H1 (cell line): Measurements from ENCODE around the gene TUBGCP3.

Source experiments
- CEBPB ChIP-seq: IDR thresholded peaks from 2 replicates; pipeline ENCODE4 v1.6.1; 2012; ENCODE audit warnings: low read depth, low read length
- EZH2 ChIP-seq: fragments of 200-600 bp; sonication (generic); IDR thresholded peaks from 2 replicates; pipeline ENCODE4 v1.7.1; 2012; ENCODE audit warnings: low read depth, mild to moderate bottlenecking, moderate library complexity, low read length, inconsistent platforms; ENCODE audit not compliant: severe bottlenecking
- JUN ChIP-seq: IDR thresholded peaks from 2 replicates; pipeline ENCODE4 v1.6.1; 2011; ENCODE audit warnings: low read depth, mild to moderate bottlenecking, improper control_type of control experiment, low read length
- KDM1A ChIP-seq: fragments of 200-600, 300-600 bp; sonication (generic); IDR thresholded peaks from 2 replicates; pipeline ENCODE4 v1.7.1; 2016; ENCODE audit warnings: mild to moderate bottlenecking, low read length, borderline replicate concordance
- POLR2A ChIP-seq, 2 experiments: IDR thresholded peaks; 1 replicate in 1 of 2; 2 replicates in 1 of 2; pipeline ENCODE4 v1.6.1; 2011; ENCODE audit warnings: low read depth in 2 of 2, low read length in 2 of 2, mild to moderate bottlenecking in 2 of 2; ENCODE audit errors: control extremely low read depth in 1 of 2
- POLR2AphosphoS5 ChIP-seq: IDR thresholded peaks from 2 replicates; pipeline ENCODE4 v1.6.1; 2011; ENCODE audit warnings: low read depth, low read length
- SIRT6 ChIP-seq: IDR thresholded peaks from one replicate; pipeline ENCODE4 v1.7.1; 2012; ENCODE audit warnings: low read length, inconsistent platforms
- SIX5 ChIP-seq: IDR thresholded peaks from 2 replicates; pipeline ENCODE4 v1.6.1; 2011; ENCODE audit warnings: mild to moderate bottlenecking, low read depth, low read length
- TF ChIP-seq, protein P1 (sequence below), 3 experiments: IDR thresholded peaks; 1 replicate in 2 of 3; 2 replicates in 1 of 3; pipeline versions ENCODE4 v1.5.1 to v1.6.1; 2011; ENCODE audit warnings: low read length in 3 of 3, mild to moderate bottlenecking in 3 of 3, inconsistent platforms in 2 of 3, low read depth in 1 of 3, moderate library complexity in 1 of 3; ENCODE audit not compliant: insufficient read depth in 1 of 3; ENCODE audit errors: control extremely low read depth in 1 of 3

DNA sequence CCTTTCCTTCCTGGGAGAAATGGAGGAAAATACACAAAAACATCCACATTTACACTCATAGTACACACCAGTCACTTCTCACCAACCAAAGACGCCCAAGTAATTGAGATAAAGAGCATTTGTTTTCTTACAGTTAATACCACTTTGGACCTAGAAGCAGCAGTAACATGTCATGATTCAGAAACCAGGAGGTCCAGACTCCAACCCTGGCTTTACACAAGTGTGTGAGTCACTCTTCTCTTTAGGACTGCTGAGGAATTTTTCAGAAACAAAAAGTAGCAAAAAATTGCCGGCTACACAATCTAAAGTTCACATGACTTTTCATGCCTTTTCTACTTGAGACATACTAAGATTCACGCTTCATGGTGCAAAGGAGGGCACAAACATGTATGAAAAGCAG is 42.1 kb downstream of the TUBGCP3 start:
- TF ChIP-seq JUN (no peak), POLR2A (IDR thresholded peaks at IDR 0.05; ENCODE audit: control extremely low read depth in 1 of 2, low read depth in 2 of 2, low read length in 2 of 2) (no peak), EZH2 (no peak), SIX5 (no peak), POLR2AphosphoS5 (no peak), KDM1A (no peak), CEBPB (no peak), SIRT6 (no peak)
- TF ChIP-seq, protein P1, sequence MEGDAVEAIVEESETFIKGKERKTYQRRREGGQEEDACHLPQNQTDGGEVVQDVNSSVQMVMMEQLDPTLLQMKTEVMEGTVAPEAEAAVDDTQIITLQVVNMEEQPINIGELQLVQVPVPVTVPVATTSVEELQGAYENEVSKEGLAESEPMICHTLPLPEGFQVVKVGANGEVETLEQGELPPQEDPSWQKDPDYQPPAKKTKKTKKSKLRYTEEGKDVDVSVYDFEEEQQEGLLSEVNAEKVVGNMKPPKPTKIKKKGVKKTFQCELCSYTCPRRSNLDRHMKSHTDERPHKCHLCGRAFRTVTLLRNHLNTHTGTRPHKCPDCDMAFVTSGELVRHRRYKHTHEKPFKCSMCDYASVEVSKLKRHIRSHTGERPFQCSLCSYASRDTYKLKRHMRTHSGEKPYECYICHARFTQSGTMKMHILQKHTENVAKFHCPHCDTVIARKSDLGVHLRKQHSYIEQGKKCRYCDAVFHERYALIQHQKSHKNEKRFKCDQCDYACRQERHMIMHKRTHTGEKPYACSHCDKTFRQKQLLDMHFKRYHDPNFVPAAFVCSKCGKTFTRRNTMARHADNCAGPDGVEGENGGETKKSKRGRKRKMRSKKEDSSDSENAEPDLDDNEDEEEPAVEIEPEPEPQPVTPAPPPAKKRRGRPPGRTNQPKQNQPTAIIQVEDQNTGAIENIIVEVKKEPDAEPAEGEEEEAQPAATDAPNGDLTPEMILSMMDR (IDR thresholded peaks at IDR 0.05; ENCODE audit: control extremely low read depth in 1 of 3, insufficient read depth in 1 of 3, low read depth in 1 of 3, low read length in 3 of 3): no peak
